GM12872 (cell line): Measurements from ENCODE around the gene RGPD4.

Experiments used
- CTCF ChIP-seq: IDR thresholded peaks from 3 replicates; pipeline ENCODE4 v1.5.1; 2011; ENCODE audit warnings: low read depth, mild to moderate bottlenecking, low read length, moderate library complexity; ENCODE audit not compliant: insufficient read depth

Gene RGPD4

GRCh38 chr2:107807988-107808387 lies 18.7 kb upstream of the RGPD4 start:
- no peak for TF ChIP-seq CTCF

GRCh38 chr2:107808959-107809358 lies 17.7 kb upstream of the RGPD4 start:
- no peak for TF ChIP-seq CTCF

- TF ChIP-seq CTCF, result no peak
Observed at GRCh38 chr2:107809835-107810234, 16.9 kb upstream of the RGPD4 start.

- TF ChIP-seq CTCF, result no peak
Observed at GRCh38 chr2:107810734-107811133, 16.0 kb upstream of the RGPD4 start.

GRCh38 chr2:107811411-107811810 lies 15.3 kb upstream of the RGPD4 start:
- TF ChIP-seq CTCF, result no peak

GRCh38 chr2:107812006-107812405 lies 14.7 kb upstream of the RGPD4 start:
- no peak for TF ChIP-seq CTCF

GRCh38 chr2:107817378-107817777 lies 9.3 kb upstream of the RGPD4 start:
- no peak for TF ChIP-seq CTCF

- no peak for TF ChIP-seq CTCF
Observed at GRCh38 chr2:107822302-107822701, 4.4 kb upstream of the RGPD4 start.
